K562 (cell line): ENCODE measurements around the gene PPT2. TPM values are rescaled to one million over a fixed set of nuclear protein-coding genes. Genes with fewer than 3 reads are reported as not detected.

Source experiments
- CBFB ChIP-seq: sonication (generic); formaldehyde crosslinking; IDR thresholded peaks from 2 replicates; pipeline ENCODE4 v1.4.0; 2020; ENCODE audit warnings: mild to moderate bottlenecking, missing genetic modification reagents
- DNMT1 ChIP-seq: fragments of 450-650 bp; IDR thresholded peaks from 2 replicates; pipeline ENCODE4 v1.6.1; 2016; ENCODE audit warnings: antibody characterized with exemption, mild to moderate bottlenecking
- GATAD2B ChIP-seq: fragments of 450-650 bp; IDR thresholded peaks from 2 replicates; pipeline ENCODE4 v1.6.1; 2017; ENCODE audit warnings: mild to moderate bottlenecking, borderline replicate concordance
- ILF3 ChIP-seq: fragments of 450-650 bp; IDR thresholded peaks from 2 replicates; pipeline ENCODE4 v1.6.1; 2018; ENCODE audit warnings: antibody characterized with exemption, mild to moderate bottlenecking, moderate library complexity, borderline replicate concordance
- LARP7 ChIP-seq: fragments of 450-650 bp; IDR thresholded peaks from 2 replicates; pipeline ENCODE4 v1.6.1; 2016
- MGA ChIP-seq: fragments of 450-650 bp; IDR thresholded peaks from 2 replicates; pipeline ENCODE4 v1.6.1; 2016; ENCODE audit warnings: mild to moderate bottlenecking, moderate library complexity
- NCOA6 ChIP-seq: fragments of 450-650 bp; IDR thresholded peaks from 2 replicates; pipeline ENCODE4 v1.6.1; 2017; ENCODE audit warnings: mild to moderate bottlenecking
- PTBP1 ChIP-seq: fragments of 200-400 bp; formaldehyde crosslinking; IDR thresholded peaks from 2 replicates; pipeline ENCODE4 v1.6.1; 2017; ENCODE audit warnings: low read depth, low read length
- PTTG1 ChIP-seq: fragments of 450-650 bp; IDR thresholded peaks from 2 replicates; pipeline ENCODE4 v1.6.1; 2016; ENCODE audit warnings: low read depth, mild to moderate bottlenecking, missing genetic modification characterization, missing compliant biosample characterization
- ZEB2 ChIP-seq: fragments of 450-650 bp; IDR thresholded peaks from 2 replicates; pipeline ENCODE4 v1.6.1; 2016
- ZNF263 ChIP-seq: sonication (generic); formaldehyde crosslinking; IDR thresholded peaks from 2 replicates; pipeline ENCODE4 v1.8.0; 2022; ENCODE audit warnings: mild to moderate bottlenecking, missing genetic modification reagents, borderline replicate concordance
- ZNF3 ChIP-seq: fragments of 250-450 bp; sonication (Bioruptor Pico); IDR thresholded peaks from 2 replicates; pipeline ENCODE4 v1.5.0; 2021; ENCODE audit warnings: mild to moderate bottlenecking, moderate library complexity
- ZNF76 ChIP-seq: fragments of 250-450 bp; sonication (Bioruptor Pico); IDR thresholded peaks from 2 replicates; pipeline ENCODE4 v1.4.0; 2020; ENCODE audit warnings: mild to moderate bottlenecking, moderate library complexity, borderline replicate concordance
- polyA plus RNA-seq, 8 experiments: library from polyadenylated mRNA; depleted of rRNA in 4 of 8; stranded (reverse) in 5 of 8; unstranded in 3 of 8; fragments of >200 nt; fragmentation: Nextera tagmentation in 2 of 8; fragmentation: Illumina TruSeq in 1 of 8; extraction: Ambion mirVana in 2 of 8; extraction: Trizol in 1 of 8; gene quantifications; 2 replicates each; pipeline versions ENCODE4 v1.2.1 to v1.2.3, GENCODE V29; 2011 to 2014; ENCODE audit warnings: inconsistent platforms in 1 of 8, missing spikeins in 1 of 8
- total RNA-seq, 7 experiments: library from RNA; depleted of rRNA in 6 of 7; stranded (reverse); fragments of >200 nt in 6 of 7; fragmentation: Illumina TruSeq in 2 of 7; extraction: Trizol in 2 of 7; gene quantifications; 2 replicates each; pipeline versions ENCODE4 v1.2.1 to v1.2.3, GENCODE V29; 2011 to 2021; ENCODE audit warnings: low replicate concordance in 1 of 7
- TF ChIP-seq, protein P1 (sequence below): IDR thresholded peaks from 3 replicates; pipeline ENCODE4 v1.6.1; 2011; ENCODE audit warnings: borderline replicate concordance, mild to moderate bottlenecking, moderate library complexity; ENCODE audit not compliant: insufficient read length; ENCODE audit errors: extremely low read depth

PPT2 gene
- total and polyA plus RNA-seq, 9 of the 15 experiments (the other 6 are each of a cell fraction or from before 2014, with no cell fraction given) = 27.4 to 98.8 (median 69.9) TPM

DNA sequence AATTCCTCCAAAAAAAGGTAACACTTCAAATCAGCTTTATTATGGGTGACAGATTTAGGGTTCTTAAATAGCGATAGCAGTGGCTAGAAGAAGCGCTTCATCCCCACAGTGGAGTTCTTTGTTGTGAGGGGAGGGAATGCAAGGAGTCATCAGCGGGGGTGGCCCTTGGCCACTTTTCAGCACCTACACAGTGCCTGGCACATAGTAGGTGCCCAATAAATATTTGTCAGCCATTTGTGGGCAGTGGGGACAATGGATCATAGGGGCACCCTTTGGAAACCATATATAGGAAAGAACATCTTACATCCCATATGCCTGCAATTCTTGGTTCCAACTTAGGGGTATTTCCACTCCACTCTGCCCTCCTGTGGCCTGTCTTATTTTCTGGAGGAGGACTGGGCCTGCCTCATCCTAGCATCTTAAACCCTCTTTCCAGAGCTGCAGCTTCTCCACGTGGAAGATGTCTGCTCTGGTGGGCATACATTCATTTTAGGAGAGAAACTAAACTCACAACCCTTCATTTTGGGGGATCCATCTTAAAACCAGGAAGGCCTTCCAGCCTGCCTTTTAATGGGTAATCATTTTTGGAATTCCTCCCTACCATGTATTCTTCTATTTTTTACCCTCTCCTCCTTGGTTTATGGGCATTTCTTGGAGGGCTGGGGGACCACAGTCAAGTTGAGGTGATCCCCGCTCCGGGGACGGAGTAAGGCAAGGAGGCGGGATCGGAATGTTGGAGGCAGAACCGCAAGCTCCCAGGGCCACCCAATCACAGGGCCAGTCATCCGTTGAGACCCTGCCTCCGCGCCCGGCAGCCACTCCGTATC lies 41.1 kb downstream of the PPT2 start (continued):
- TF ChIP-seq LARP7 (no peak), PTTG1 (tag) (no peak), ZNF76 (CRISPR knock-in tag) (no peak), DNMT1 (peak; percentile 96), PTBP1 (no peak), ZNF3 (CRISPR knock-in tag) (no peak), ZEB2 (no peak), MGA (no peak; the same call in 1 of the 2 replicates), ILF3 (no peak), GATAD2B (no peak), CBFB (CRISPR knock-in tag) (no peak), NCOA6 (no peak), ZNF263 (peak; percentile 67; the same call in 1 of the 2 replicates)
- TF ChIP-seq, protein P1, sequence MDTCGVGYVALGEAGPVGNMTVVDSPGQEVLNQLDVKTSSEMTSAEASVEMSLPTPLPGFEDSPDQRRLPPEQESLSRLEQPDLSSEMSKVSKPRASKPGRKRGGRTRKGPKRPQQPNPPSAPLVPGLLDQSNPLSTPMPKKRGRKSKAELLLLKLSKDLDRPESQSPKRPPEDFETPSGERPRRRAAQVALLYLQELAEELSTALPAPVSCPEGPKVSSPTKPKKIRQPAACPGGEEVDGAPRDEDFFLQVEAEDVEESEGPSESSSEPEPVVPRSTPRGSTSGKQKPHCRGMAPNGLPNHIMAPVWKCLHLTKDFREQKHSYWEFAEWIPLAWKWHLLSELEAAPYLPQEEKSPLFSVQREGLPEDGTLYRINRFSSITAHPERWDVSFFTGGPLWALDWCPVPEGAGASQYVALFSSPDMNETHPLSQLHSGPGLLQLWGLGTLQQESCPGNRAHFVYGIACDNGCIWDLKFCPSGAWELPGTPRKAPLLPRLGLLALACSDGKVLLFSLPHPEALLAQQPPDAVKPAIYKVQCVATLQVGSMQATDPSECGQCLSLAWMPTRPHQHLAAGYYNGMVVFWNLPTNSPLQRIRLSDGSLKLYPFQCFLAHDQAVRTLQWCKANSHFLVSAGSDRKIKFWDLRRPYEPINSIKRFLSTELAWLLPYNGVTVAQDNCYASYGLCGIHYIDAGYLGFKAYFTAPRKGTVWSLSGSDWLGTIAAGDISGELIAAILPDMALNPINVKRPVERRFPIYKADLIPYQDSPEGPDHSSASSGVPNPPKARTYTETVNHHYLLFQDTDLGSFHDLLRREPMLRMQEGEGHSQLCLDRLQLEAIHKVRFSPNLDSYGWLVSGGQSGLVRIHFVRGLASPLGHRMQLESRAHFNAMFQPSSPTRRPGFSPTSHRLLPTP = no peak
